ENCODE results near the gene NHSL2.

The NHSL2 gene

GRCh38 chrX:72021975-72022374 lies 111.3 kb downstream of the NHSL2 start:
- DNase-seq, result no peak

DNA sequence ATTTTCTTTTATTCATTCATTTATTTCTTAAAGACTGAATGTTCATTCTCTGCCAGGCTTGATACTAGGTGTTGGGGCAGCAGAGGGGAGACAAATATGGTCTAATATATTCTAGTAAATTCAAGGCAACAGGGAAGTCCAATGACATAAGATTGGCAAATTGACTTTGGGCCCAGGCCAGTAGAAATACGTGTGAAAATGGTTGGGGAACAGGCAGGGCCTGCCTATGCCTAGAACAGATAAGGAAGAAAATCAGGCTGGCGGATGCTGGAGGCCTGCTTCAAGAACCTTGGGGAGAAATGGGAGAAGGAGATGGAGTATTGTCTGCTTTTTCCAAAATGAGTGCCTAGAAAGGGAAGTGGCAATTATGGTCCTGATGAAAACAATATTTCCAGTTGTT lies 112.4 kb downstream of the NHSL2 start:
- DNase-seq, result no peak

DNA sequence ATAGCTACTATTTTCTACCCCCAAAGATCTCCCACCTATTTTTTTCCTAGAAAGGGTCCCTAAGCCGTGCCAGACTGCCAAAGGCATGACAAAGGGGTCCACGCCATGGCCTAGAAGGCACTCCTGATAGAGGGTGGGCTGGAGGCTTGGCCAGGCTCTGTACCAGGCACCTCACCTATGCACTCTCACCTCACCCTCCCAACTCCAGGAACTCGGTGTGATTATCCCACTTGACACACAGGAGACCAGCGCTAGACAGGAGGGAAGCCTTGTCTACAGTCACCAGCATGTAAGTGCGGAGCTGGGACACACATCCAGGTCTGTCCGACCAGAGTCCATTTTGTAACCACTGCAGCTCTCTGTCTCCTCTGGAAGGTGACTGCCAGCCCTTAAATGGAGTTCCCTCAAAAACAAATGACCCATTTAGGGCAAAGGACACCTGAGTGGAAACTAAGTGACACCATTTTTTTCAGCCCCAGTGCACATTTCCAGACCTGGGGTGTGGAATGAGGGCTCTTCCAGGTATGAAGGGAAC lies 114.7 kb downstream of the NHSL2 start:
- no peak for DNase-seq

DNA sequence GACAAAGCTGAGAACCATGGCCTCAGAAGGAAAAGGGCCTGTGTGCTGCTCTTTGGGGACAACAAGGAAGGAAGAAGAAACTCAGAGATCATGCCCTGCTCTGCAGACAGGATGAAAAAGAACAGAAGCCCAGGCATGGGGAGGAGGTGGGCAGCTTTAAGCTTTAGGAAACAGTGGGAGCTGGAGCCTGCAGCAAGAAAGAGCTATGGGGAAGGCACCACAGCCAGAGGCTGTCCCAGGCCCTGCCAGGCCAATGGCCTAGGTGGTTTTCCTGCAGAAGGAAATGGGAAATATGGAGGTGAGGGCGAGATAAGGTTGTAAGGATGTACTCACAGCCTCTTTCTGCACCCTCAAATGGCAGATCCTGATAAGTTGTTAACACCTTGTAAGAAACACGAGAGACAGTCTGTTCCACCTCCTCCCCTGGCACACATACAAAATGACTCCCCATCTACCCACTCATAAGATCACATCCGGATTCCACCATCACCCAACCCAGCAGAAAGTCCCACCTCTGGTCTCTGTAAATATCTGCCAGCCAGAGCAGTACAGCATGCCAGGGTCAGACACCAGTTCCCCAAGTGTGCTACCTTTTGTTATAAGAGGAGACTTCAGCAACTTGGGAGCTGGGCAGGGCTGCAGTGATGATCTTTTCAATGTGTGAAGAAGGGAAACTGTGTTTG lies 115.8 kb downstream of the NHSL2 start:
- DNase-seq, result no peak

DNA sequence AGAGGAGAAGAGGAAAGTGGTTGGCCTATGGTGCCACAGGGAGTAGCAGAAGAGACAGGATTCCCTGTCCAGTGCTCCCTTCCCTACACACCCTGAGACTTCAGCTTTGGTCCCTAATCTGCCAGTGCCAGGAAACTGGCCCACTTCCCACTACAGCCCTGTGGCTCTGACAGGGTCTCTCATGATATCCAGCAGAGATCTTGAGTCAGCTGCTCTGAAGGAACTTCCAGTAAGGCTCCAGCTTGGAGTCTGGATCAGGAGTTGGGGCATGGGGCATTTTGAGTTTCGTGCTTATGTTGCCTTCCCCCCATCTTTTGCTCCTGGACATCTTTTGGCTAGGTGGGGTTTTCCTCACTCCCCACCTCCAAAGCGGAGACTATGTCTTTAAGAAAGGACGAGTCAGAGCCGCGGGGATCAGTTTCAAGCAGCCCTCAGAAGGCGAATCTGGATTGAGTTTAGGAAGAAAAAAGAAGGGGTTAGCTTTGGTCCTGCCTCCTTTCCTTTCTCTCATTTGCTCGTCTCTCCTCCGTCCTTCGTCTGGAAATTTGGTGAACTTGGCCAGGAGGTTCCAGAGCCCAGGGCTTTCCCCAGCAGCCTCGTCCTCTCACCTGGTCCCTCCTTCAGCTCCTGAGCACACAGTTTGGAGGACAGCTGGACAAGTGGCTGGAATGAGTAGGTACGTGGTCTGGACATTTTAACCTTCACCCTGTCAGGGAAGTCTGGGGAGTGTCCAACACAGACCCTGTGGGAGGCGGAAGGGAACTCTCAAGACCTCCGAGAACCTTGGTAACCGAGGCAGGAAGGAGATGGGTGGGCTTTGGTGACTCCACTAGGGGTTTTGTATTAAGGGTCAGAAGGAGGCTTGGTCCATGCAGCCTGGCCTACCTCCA lies 116.6 kb downstream of the NHSL2 start:
- no peak for DNase-seq

GRCh38 chrX:72027914-72028307 lies 117.3 kb downstream of the NHSL2 start:
- no peak for DNase-seq

DNA sequence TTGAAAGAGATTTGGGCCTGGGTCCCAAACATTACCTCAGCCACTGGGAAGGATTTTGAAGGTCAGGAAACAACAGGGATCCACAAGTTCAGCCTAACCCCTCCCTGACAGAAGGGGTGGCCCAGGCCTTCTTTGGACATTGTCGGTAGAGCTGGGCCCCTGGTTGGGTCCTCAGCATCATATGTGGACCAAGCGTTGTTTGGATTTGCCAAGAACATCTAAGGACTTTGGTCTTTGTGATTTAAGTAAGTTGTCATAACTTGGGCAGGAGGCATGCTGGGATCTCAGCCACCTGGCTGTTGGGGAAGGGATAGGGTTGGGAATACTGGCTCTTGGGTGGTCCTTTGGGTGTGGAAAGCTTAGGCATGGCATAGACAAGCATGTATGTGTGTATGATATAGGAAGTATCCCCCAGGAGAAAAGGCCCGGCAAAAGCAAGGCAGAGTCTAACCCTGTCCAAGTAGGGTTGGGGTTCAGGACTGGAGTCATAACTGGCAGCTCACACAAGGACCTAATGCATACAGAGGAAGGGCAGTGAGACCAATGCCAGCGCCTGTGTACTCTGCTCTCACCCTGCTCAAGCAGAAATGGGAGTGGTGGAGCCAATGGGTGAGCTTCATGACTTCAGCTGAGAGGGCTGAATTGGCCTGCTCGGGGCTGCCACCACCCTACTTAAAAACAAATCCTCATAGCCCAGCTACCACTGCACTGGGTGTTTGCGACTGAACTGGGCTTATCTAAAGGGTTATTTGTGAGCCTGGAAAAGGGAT lies 118.2 kb downstream of the NHSL2 start:
- no peak for DNase-seq

- DNase-seq, result no peak
These were observed 119.1 kb downstream of the NHSL2 start for GRCh38 chrX:72029483-72030411.

- no peak for DNase-seq
These were observed 119.8 kb downstream of the NHSL2 start for GRCh38 chrX:72030431-72030830.

DNA sequence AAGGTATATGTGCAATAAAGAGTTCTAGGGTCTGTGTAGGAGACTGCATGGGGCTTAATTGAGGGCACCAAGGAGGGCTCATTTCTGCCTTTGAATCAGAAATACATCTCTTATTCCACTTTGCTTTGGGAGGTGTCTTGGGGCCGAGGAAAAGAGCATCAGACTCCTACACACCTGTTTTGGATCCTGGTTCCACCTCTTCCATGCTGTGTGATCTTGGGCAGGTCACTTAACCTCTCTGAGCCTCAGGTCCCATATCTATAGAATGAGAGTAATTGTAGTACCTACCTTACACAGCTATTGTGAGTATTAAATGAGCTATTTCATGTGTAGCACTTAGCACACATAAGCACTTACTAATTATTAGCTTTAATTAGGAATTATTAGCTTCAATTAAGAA lies 120.5 kb downstream of the NHSL2 start:
- DNase-seq, result no peak

DNA sequence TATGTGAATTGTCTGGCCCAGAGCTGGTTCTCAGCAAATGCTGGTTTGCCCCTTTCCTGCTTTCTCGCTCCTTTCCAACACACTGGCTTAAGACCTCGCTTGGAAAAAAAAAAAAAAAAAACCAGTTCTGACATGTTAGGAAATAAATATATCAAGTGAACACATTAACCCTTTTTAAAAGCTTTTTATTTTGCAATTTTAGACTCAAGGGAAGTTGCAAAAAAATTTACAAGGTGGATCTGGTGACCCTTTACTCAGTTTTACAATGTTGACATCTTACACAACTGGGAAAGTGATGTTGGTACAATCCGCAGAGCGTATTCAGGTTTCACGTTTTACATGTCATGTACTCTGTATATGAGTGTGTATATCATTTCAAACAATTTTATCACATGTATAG lies 121.0 kb downstream of the NHSL2 start:
- DNase-seq, result no peak

DNA sequence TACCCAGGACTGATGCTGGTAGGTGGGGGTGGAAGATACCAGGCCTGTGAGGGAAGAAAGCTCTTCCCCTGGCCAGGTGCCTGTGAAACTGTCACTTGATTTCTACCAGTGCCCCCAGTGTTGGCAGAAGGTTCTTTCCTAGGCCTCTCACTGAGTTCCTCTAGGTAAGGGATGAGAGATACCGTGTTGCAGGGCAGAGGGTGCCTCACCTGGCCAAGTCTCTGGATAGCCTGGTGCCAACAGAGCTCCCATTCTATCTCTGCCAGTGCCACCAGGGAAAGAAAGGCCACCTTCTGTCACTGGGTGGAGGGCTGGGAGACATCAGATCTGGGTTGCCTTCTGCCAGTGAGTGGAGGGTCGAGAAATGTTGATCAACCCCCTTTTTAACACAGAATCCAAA lies 127.0 kb downstream of the NHSL2 start:
- DNase-seq, result no peak

GRCh38 chrX:72038016-72038415 lies 127.4 kb downstream of the NHSL2 start:
- DNase-seq, result no peak

DNA sequence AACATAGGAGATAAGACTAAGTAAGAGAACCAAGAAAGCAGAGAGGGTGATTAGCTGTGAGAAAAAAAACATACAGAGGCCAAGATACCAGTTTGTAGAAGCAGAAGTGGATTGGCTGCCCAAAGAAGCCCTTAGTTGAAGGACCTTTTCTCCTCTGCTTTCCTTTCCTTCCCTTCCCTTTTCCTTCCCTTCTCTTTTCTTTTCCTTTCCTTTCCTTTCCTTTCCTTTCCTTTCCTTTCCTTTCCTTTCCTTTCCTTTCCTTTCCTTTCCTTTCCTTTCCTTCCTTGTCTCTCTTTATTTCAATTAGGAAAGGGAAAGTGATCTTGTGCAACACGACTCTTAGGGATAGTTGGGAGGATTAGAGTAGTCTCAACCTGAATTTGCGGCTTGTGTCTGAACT lies 128.2 kb downstream of the NHSL2 start:
- DNase-seq, result no peak

GRCh38 chrX:72040506-72040905 lies 129.9 kb downstream of the NHSL2 start:
- DNase-seq, result no peak

DNA sequence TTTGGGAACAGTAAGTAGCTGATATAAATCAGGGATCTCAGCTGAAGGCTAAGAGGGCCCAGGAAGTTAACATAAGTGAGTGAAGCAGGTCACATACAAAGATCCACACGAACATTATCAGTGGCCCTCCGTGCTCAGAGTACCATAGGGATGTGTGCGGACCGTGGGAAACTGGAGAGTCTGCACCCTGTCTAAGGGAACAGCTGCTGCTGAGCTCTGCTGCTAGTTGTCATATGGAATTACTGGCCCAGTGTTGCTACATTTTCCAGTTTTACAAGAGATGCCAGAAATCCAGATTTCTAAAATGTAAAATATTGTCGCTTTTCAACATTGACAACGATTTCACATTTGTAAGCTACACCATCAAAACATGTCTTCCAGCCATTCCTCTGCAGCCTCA lies 130.5 kb downstream of the NHSL2 start:
- DNase-seq, result no peak

- DNase-seq, result no peak
These were observed 131.5 kb downstream of the NHSL2 start for GRCh38 chrX:72041871-72042851.

- DNase-seq, result no peak
These were observed 132.2 kb downstream of the NHSL2 start for GRCh38 chrX:72042852-72043248.

DNA sequence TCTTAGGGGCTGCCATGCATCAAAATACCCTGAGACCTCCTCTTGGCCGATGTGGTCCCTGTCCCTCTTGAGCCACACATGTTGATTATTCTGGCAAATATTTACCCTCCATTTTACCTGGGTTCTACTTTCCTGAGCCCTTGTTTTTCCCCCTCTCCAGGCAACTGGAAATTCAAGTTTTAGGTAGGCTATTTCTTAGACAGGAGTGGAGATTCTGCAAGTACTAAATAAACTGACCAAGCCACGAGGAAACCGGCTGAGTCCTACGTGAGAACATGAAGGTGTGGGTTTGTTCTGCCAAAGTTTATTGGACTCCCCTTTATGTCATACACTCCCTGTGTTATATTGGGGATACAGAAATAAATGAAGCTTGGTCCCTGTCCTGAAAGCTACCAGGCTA lies 133.0 kb downstream of the NHSL2 start:
- DNase-seq, result no peak

GRCh38 chrX:72045141-72045540 lies 134.5 kb downstream of the NHSL2 start:
- DNase-seq, result no peak

Measured in NCI-H1417 treated with DMSO at 0.1 percent for 48 hours (cell line).